ENCODE measurements around the gene ERFL.

DNA sequence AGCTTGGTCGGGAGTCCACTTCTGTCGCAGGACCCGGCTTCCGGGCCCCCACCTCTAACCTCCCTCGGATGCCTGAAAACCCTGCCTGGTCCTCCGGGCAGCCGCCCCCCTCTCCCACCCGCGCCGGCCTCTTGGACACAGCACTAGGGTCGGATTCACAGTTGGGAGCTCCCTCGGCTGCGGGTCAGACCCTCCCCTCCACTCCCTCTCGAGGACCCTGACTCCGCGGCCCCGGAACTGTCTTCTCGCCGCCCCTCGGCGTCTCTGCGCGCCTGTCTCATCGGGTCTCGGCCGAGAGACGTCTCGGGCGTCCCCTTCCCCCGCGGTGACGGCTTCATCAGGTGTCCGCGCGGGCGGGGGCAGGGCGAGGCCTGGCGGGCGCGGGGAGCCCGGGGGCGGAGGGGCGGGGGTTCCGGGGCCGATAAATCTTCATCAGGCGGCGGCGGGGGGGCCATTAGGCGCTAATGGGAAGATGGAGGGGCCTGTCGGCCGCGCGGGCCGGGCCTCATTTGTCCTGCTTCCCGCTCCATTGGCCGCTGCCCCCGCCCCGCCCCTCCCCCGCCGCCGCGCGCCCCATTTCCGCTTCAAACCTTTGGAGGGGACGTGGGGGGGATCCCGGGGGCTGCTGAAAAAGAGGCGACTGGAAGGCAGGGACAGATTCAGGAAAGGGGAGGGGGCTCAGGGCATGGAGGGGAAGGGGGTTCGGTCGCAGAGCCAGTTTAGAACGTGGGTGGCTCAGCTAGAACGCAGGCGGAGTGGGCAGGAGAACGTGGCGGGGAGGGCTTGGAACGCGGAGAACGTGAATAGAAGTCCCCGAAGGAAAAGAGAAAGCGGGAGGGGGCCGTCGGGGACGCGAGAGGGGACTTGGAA lies 11.8 kb upstream of the ERFL start:
- TF ChIP-seq POLR2A (IDR thresholded peaks at IDR 0.05): no peak
- TF ChIP-seq, protein P1, sequence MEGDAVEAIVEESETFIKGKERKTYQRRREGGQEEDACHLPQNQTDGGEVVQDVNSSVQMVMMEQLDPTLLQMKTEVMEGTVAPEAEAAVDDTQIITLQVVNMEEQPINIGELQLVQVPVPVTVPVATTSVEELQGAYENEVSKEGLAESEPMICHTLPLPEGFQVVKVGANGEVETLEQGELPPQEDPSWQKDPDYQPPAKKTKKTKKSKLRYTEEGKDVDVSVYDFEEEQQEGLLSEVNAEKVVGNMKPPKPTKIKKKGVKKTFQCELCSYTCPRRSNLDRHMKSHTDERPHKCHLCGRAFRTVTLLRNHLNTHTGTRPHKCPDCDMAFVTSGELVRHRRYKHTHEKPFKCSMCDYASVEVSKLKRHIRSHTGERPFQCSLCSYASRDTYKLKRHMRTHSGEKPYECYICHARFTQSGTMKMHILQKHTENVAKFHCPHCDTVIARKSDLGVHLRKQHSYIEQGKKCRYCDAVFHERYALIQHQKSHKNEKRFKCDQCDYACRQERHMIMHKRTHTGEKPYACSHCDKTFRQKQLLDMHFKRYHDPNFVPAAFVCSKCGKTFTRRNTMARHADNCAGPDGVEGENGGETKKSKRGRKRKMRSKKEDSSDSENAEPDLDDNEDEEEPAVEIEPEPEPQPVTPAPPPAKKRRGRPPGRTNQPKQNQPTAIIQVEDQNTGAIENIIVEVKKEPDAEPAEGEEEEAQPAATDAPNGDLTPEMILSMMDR (IDR thresholded peaks at IDR 0.05): no peak

All from transverse colon (tissue), 3 donors.